Lower lobe of right lung (tissue), 2 donors: Measurements from ENCODE around the gene SGPP2. TPM values are rescaled to one million over a fixed set of nuclear protein-coding genes. Genes with fewer than 3 reads are reported as not detected.

Experiments used
- ATAC-seq, 2 donors: fragments of 200-7000 bp; cut with Tn5 transposase; one replicate each; pipeline ENCODE4 v1.9.1; 2020 to 2022; ENCODE audit warnings: mild to moderate bottlenecking in 2 of 2, moderate library complexity in 2 of 2
- DNase-seq: peaks from one replicate; pipeline ENCODE4 v3.0.0-alpha.2; 2020
- H3K27ac ChIP-seq: fragments of 200-600 bp; one replicate; pipeline ENCODE4 v1.8.0; 2022
- H3K27me3 ChIP-seq: fragments of 200-600 bp; one replicate; pipeline ENCODE4 v1.8.0; 2022; ENCODE audit warnings: low read depth
- H3K36me3 ChIP-seq: fragments of 200-600 bp; one replicate; pipeline ENCODE4 v1.8.0; 2022; ENCODE audit warnings: mild to moderate bottlenecking
- H3K4me1 ChIP-seq: fragments of 200-600 bp; one replicate; pipeline ENCODE4 v1.8.0; 2022
- H3K4me3 ChIP-seq: fragments of 200-600 bp; one replicate; pipeline ENCODE4 v1.8.0; 2022; ENCODE audit warnings: mild to moderate bottlenecking
- H3K9me3 ChIP-seq: fragments of 200-600 bp; one replicate; pipeline ENCODE4 v1.8.0; 2022
- CTCF ChIP-seq: fragments of 200-600 bp; IDR thresholded peaks from one replicate; pipeline ENCODE4 v1.8.0; 2022; ENCODE audit warnings: antibody characterized with exemption, mild to moderate bottlenecking
- intact Hi-C: fragments of 100-400 bp; cut with DNase I; formaldehyde crosslinking; loops from one replicate; pipeline ENCODE4 v1.11.0; 2022
- total RNA-seq: library from RNA; stranded (reverse); fragmentation: NEBNext Ultra II Directional; extraction: Animal tissue kit (Norgen Biotek cat#: 25700); gene quantifications from one replicate; pipeline ENCODE4 v1.2.1, GENCODE V29; 2021
- donor health status: DM: no; HTN: yes; CAD: no; lungs with severe emphysema.

Gene SGPP2
- total RNA-seq, 1 donor from 2014 or later = 23.9 TPM

GRCh38 chr2:222561817-222562645, 137.7 kb downstream of the SGPP2 start:
- intact Hi-C loops = no loop called here
- Histone ChIP-seq H3K4me3 (no peak overlapping the region), H3K27ac (no peak overlapping the region), H3K36me3 (peaks cover 2% of the 10 kb centered on the region), H3K4me1 (no peaks in the 10 kb centered on the region), H3K27me3 (no peaks in the 10 kb centered on the region), H3K9me3 (no peaks in the 10 kb centered on the region)
- peak; percentile 62 for TF ChIP-seq CTCF
- ATAC-seq (peak; percentile 60 to 84), DNase-seq (no peak)

GRCh38 chr2:222563106-222563718, 138.9 kb downstream of the SGPP2 start:
- ATAC-seq (no peak), DNase-seq (no peak)
- Histone ChIP-seq H3K36me3 (peaks cover 8% of the 10 kb centered on the region), H3K4me1 (no peaks in the 10 kb centered on the region), H3K27me3 (no peaks in the 10 kb centered on the region), H3K9me3 (no peaks in the 10 kb centered on the region), H3K27ac (no peak overlapping the region), H3K4me3 (no peak overlapping the region)
- intact Hi-C loops = no loop called here
- TF ChIP-seq CTCF = no peak

GRCh38 chr2:222563936-222564335, 139.6 kb downstream of the SGPP2 start:
- Histone ChIP-seq H3K27ac (no peak overlapping the region), H3K36me3 (peaks cover 8% of the 10 kb centered on the region), H3K27me3 (no peaks in the 10 kb centered on the region), H3K4me3 (no peak overlapping the region), H3K9me3 (no peaks in the 10 kb centered on the region), H3K4me1 (no peaks in the 10 kb centered on the region)
- intact Hi-C loops = no loop called here
- TF ChIP-seq CTCF = no peak
- ATAC-seq (no peak), DNase-seq (no peak)

GRCh38 chr2:222566229-222566628, 141.9 kb downstream of the SGPP2 start:
- no peaks in the 10 kb centered on the region for H3K4me1 ChIP-seq
- DNase-seq (no peak), ATAC-seq (no peak)
- H3K27ac ChIP-seq = no peak overlapping the region
- no peaks in the 10 kb centered on the region for H3K27me3 ChIP-seq
- peaks cover 16% of the 10 kb centered on the region for H3K36me3 ChIP-seq
- intact Hi-C loops = no loop called here
- no peak for TF ChIP-seq CTCF
- no peak overlapping the region for H3K4me3 ChIP-seq
- no peaks in the 10 kb centered on the region for H3K9me3 ChIP-seq

GRCh38 chr2:222568865-222569264, 144.5 kb downstream of the SGPP2 start:
- no peak for TF ChIP-seq CTCF
- intact Hi-C loops = no loop called here

More at GRCh38 chr2:222568865-222569264, 144.5 kb downstream of the SGPP2 start:
- Histone ChIP-seq H3K9me3 (no peaks in the 10 kb centered on the region), H3K27ac (no peak overlapping the region), H3K4me1 (peaks cover 6% of the 10 kb centered on the region), H3K4me3 (no peak overlapping the region), H3K27me3 (no peaks in the 10 kb centered on the region), H3K36me3 (peaks cover 25% of the 10 kb centered on the region)
- DNase-seq (no peak), ATAC-seq (no peak)
